ENCODE results near the gene UBE3B. TPM values are rescaled to one million over a fixed set of nuclear protein-coding genes. Genes with fewer than 3 reads are reported as not detected.

UBE3B gene
- total RNA-seq, 2 donors from 2014 or later: 57.9 to 85.8 TPM

DNA sequence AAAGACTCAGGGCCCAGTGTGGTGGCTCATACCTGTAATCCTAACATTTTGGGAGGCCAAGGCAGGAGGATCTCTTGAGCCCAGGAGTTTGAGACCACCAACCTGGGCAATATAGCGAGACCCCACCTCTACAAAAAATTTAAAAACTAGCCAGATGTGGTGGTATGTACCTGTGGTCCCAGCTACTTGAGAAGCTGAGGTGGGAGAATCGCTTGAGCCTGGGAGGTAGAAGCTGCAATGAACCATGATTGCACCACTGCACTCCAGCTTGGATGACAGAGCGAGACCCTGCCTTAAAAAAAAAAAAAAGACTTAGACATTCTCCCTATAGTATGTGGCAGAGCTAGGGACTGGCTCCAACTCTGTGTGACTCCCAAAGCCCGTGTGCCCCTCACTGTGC is 2.9 kb downstream of the UBE3B start:
- peaks cover 0 to 4% of the 10 kb centered on the region in 2 donors for H3K36me3 ChIP-seq
- DNase-seq (ENCODE audit: low spot score): no peak
- peaks cover 14% of the 10 kb centered on the region for H3K4me1 ChIP-seq (replicated peaks)
- intact Hi-C loops (cut with DNase I): no loop called here
- H3K9me3 ChIP-seq: no peaks in the 10 kb centered on the region
- no peak overlapping the region for H3K27ac ChIP-seq
- no peaks in the 10 kb centered on the region for H3K27me3 ChIP-seq (replicated peaks; ENCODE audit: insufficient read depth)
- TF ChIP-seq, protein P1, sequence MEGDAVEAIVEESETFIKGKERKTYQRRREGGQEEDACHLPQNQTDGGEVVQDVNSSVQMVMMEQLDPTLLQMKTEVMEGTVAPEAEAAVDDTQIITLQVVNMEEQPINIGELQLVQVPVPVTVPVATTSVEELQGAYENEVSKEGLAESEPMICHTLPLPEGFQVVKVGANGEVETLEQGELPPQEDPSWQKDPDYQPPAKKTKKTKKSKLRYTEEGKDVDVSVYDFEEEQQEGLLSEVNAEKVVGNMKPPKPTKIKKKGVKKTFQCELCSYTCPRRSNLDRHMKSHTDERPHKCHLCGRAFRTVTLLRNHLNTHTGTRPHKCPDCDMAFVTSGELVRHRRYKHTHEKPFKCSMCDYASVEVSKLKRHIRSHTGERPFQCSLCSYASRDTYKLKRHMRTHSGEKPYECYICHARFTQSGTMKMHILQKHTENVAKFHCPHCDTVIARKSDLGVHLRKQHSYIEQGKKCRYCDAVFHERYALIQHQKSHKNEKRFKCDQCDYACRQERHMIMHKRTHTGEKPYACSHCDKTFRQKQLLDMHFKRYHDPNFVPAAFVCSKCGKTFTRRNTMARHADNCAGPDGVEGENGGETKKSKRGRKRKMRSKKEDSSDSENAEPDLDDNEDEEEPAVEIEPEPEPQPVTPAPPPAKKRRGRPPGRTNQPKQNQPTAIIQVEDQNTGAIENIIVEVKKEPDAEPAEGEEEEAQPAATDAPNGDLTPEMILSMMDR (IDR thresholded peaks at IDR 0.05): no peak
- no peak for TF ChIP-seq POLR2AphosphoS5 (IDR thresholded peaks at IDR 0.05)
- no peak for TF ChIP-seq POLR2A (IDR thresholded peaks at IDR 0.05)
- H3K4me3 ChIP-seq: no peak overlapping the region
- 92% methylated on average over 4 of the region's 4 CpGs for WGBS

- intact Hi-C loops (cut with DNase I): no loop called here
These were observed 4.4 kb downstream of the UBE3B start for GRCh38 chr12:109481863-109482262.

GRCh38 chr12:109482491-109482890 is 5.1 kb downstream of the UBE3B start:
- H3K27me3 ChIP-seq (replicated peaks; ENCODE audit: insufficient read depth): no peaks in the 10 kb centered on the region
- no peak overlapping the region for H3K4me3 ChIP-seq
- TF ChIP-seq, protein P1 (IDR thresholded peaks at IDR 0.05): no peak
- no peak for TF ChIP-seq POLR2A (IDR thresholded peaks at IDR 0.05)
- no peak for TF ChIP-seq POLR2AphosphoS5 (IDR thresholded peaks at IDR 0.05)
- WGBS: 77% methylated on average over 2 of the region's 2 CpGs
- peaks cover 14% of the 10 kb centered on the region for H3K4me1 ChIP-seq (replicated peaks)
- H3K27ac ChIP-seq: no peak overlapping the region
- peaks cover 7% of the 10 kb centered on the region in 2 donors for H3K36me3 ChIP-seq
- intact Hi-C loops (cut with DNase I): no loop called here
- DNase-seq (ENCODE audit: low spot score): no peak
- H3K9me3 ChIP-seq: no peaks in the 10 kb centered on the region

More at GRCh38 chr12:109481863-109482262, 4.4 kb downstream of the UBE3B start:
- H3K4me1 ChIP-seq (replicated peaks): peaks cover 14% of the 10 kb centered on the region
- TF ChIP-seq POLR2AphosphoS5 (IDR thresholded peaks at IDR 0.05): no peak
- no peak for TF ChIP-seq POLR2A (IDR thresholded peaks at IDR 0.05)
- TF ChIP-seq, protein P1 (IDR thresholded peaks at IDR 0.05): no peak
- H3K27me3 ChIP-seq (replicated peaks; ENCODE audit: insufficient read depth): no peaks in the 10 kb centered on the region
- no peak overlapping the region for H3K27ac ChIP-seq
- 88% methylated on average over 1 of the region's 1 CpG for WGBS
- no peak overlapping the region for H3K4me3 ChIP-seq
- no peaks in the 10 kb centered on the region for H3K9me3 ChIP-seq
- peaks cover under 1 to 4% of the 10 kb centered on the region in 2 donors for H3K36me3 ChIP-seq
- no peak for DNase-seq (ENCODE audit: low spot score)

GRCh38 chr12:109482894-109483293 is 5.5 kb downstream of the UBE3B start:
- 47% methylated on average over 2 of the region's 2 CpGs for WGBS
- H3K4me1 ChIP-seq (replicated peaks): peaks cover 14% of the 10 kb centered on the region
- no peaks in the 10 kb centered on the region for H3K9me3 ChIP-seq
- H3K4me3 ChIP-seq: no peak overlapping the region
- H3K27me3 ChIP-seq (replicated peaks; ENCODE audit: insufficient read depth): no peaks in the 10 kb centered on the region
- peaks cover 8 to 11% of the 10 kb centered on the region in 2 donors for H3K36me3 ChIP-seq
- DNase-seq (ENCODE audit: low spot score): no peak
- H3K27ac ChIP-seq: no peak overlapping the region
- intact Hi-C loops (cut with DNase I): no loop called here
- no peak for TF ChIP-seq POLR2AphosphoS5 (IDR thresholded peaks at IDR 0.05)

GRCh38 chr12:109483346-109483745 is 5.9 kb downstream of the UBE3B start:
- peaks cover 11% of the 10 kb centered on the region for H3K4me1 ChIP-seq (replicated peaks)
- no peak for DNase-seq (ENCODE audit: low spot score)
- H3K4me3 ChIP-seq: no peak overlapping the region
- 94% methylated on average over 11 of the region's 11 CpGs for WGBS
- H3K9me3 ChIP-seq: no peaks in the 10 kb centered on the region
- H3K36me3 ChIP-seq: peaks cover 8 to 15% of the 10 kb centered on the region in 2 donors
- intact Hi-C loops (cut with DNase I): no loop called here
- TF ChIP-seq POLR2AphosphoS5 (IDR thresholded peaks at IDR 0.05) (no peak), POLR2A (IDR thresholded peaks at IDR 0.05) (no peak)
- TF ChIP-seq, protein P1 (IDR thresholded peaks at IDR 0.05): no peak
- H3K27ac ChIP-seq: no peak overlapping the region
- H3K27me3 ChIP-seq (replicated peaks; ENCODE audit: insufficient read depth): no peaks in the 10 kb centered on the region

Measured in prostate gland (tissue), 2 donors.